Neural cell (in vitro differentiated cells): Measurements from ENCODE around the gene GIT2.
"Not testable (repeated sequence)": the region's sequence is repeated elsewhere in the genome, so short reads cannot be mapped to it uniquely, and the experiment has no call there.

Experiments used
- CTCF ChIP-seq: fragments of 450-650 bp; IDR thresholded peaks from 2 replicates; pipeline ENCODE4 v1.5.1; 2014; ENCODE audit warnings: antibody characterized with exemption, mild to moderate bottlenecking, moderate library complexity; ENCODE audit not compliant: poor library complexity, severe bottlenecking
- MXI1 ChIP-seq: fragments of 450-650 bp; conservative IDR thresholded peaks from 2 replicates; pipeline ENCODE4 v1.6.1; 2014; ENCODE audit warnings: antibody characterized with exemption, mild to moderate bottlenecking; ENCODE audit not compliant: poor library complexity, severe bottlenecking
- POLR2AphosphoS5 ChIP-seq: IDR thresholded peaks from 2 replicates; pipeline ENCODE4 v1.6.1; 2012
- SMC3 ChIP-seq: fragments of 450-650 bp; conservative IDR thresholded peaks from 2 replicates; pipeline ENCODE4 v1.6.1; 2014; ENCODE audit warnings: antibody characterized with exemption, mild to moderate bottlenecking, moderate library complexity; ENCODE audit not compliant: poor library complexity

- not testable (repeated sequence) for TF ChIP-seq CTCF, SMC3, MXI1, POLR2AphosphoS5
These were observed 12.7 kb upstream of the GIT2 start for GRCh38 chr12:110008681-110009398.
